GM23338 (cell line): ENCODE data around the gene PEX10. TPM values are rescaled to one million over a fixed set of nuclear protein-coding genes. Genes with fewer than 3 reads are reported as not detected.
"Not testable (repeated sequence)": the region's sequence is repeated elsewhere in the genome, so short reads cannot be mapped to it uniquely, and the experiment has no call there.

Source experiments
- ATAC-seq: fragments of 200-7000 bp; cut with Tn5 transposase; 3 replicates; pipeline ENCODE4 v1.9.1; 2020
- DNase-seq: peaks from one replicate; pipeline ENCODE4 v3.0.0-alpha.2; 2015; ENCODE audit warnings: low spot score
- H2AFZ ChIP-seq: fragments of 200-600 bp; sonication (generic); 2 replicates; pipeline ENCODE4 v1.8.0; 2016; ENCODE audit warnings: antibody characterized with exemption, mild to moderate bottlenecking, moderate library complexity
- H3F3A ChIP-seq: fragments of 200-600 bp; sonication (generic); replicated peaks from 2 replicates; pipeline ENCODE4 v1.8.0; 2017; ENCODE audit warnings: antibody characterized with exemption, mixed run types, low read depth
- H3K27ac ChIP-seq: fragments of 200-600 bp; sonication (generic); 2 replicates; pipeline ENCODE4 v1.6.1; 2016; ENCODE audit warnings: low read depth
- H3K27me3 ChIP-seq: fragments of 200-600 bp; sonication (generic); 2 replicates; pipeline ENCODE4 v1.8.0; 2016; ENCODE audit warnings: mild to moderate bottlenecking, mixed run types, moderate library complexity; ENCODE audit not compliant: insufficient read depth
- H3K36me3 ChIP-seq: fragments of 200-600 bp; sonication (generic); 2 replicates; pipeline ENCODE4 v1.8.0; 2016; ENCODE audit warnings: mild to moderate bottlenecking; ENCODE audit not compliant: insufficient read depth
- H3K4me1 ChIP-seq: fragments of 200-600 bp; sonication (generic); 2 replicates; pipeline ENCODE4 v1.8.0; 2016; ENCODE audit warnings: mild to moderate bottlenecking, moderate library complexity; ENCODE audit not compliant: insufficient read depth
- H3K4me2 ChIP-seq: fragments of 200-600 bp; sonication (generic); 2 replicates; pipeline ENCODE4 v1.7.1; 2017; ENCODE audit warnings: mixed run types
- H3K4me3 ChIP-seq: fragments of 200-600 bp; sonication (generic); 2 replicates; pipeline ENCODE4 v1.6.1; 2016; ENCODE audit warnings: mixed run types
- H3K79me2 ChIP-seq: fragments of 200-600 bp; sonication (generic); replicated peaks from 2 replicates; pipeline ENCODE4 v1.8.0; 2017; ENCODE audit warnings: mild to moderate bottlenecking; ENCODE audit not compliant: insufficient read depth
- H3K9me2 ChIP-seq: fragments of 200-600 bp; sonication (generic); 2 replicates; pipeline ENCODE4 v1.8.0; 2017; ENCODE audit not compliant: insufficient read depth
- H4K20me1 ChIP-seq: fragments of 200-600 bp; sonication (generic); replicated peaks from 2 replicates; pipeline ENCODE4 v1.8.0; 2017; ENCODE audit warnings: mild to moderate bottlenecking; ENCODE audit not compliant: insufficient read depth
- H3K27ac Mint-ChIP-seq: 2 replicates; pipeline ENCODE4 v1.8.0; 2020; ENCODE audit warnings: inconsistent platforms, mild to moderate bottlenecking, moderate library complexity, mixed read lengths
- H3K27me3 Mint-ChIP-seq: 3 replicates; pipeline ENCODE4 v1.8.0; 2022; ENCODE audit warnings: low read depth, mild to moderate bottlenecking, moderate library complexity, mixed read lengths, inconsistent platforms; ENCODE audit not compliant: insufficient read depth, poor library complexity
- H3K36me3 Mint-ChIP-seq: 3 replicates; pipeline ENCODE4 v1.8.0; 2021; ENCODE audit warnings: low read depth, mild to moderate bottlenecking, inconsistent platforms, moderate library complexity, mixed read lengths
- H3K4me1 Mint-ChIP-seq: 3 replicates; pipeline ENCODE4 v1.8.0; 2020; ENCODE audit warnings: mild to moderate bottlenecking, inconsistent platforms, mixed read lengths
- H3K4me3 Mint-ChIP-seq: 3 replicates; pipeline ENCODE4 v1.8.0; 2021; ENCODE audit warnings: moderate library complexity, mild to moderate bottlenecking, inconsistent platforms, mixed read lengths
- H3K9me3 Mint-ChIP-seq: 3 replicates; pipeline ENCODE4 v1.8.0; 2020; ENCODE audit warnings: moderate library complexity, mild to moderate bottlenecking, inconsistent platforms, mixed read lengths
- CREB1 ChIP-seq: fragments of 250-450 bp; sonication (Bioruptor Pico); IDR thresholded peaks from 2 replicates; pipeline ENCODE4 v1.5.0; 2020; ENCODE audit warnings: low read depth, mild to moderate bottlenecking, moderate library complexity
- CTCF ChIP-seq, 2 experiments: fragments of 200-600 bp in 1 of 2; sonication (generic) in 1 of 2; conservative IDR thresholded peaks; 2 replicates each; pipeline versions ENCODE4 v1.5.1 to v1.6.1; 2016 to 2017; ENCODE audit warnings: antibody characterized with exemption in 2 of 2, low read depth in 2 of 2, mild to moderate bottlenecking in 2 of 2, moderate library complexity in 1 of 2
- ZNF331 ChIP-seq: fragments of 250-450 bp; sonication (Bioruptor Pico); IDR thresholded peaks from 2 replicates; pipeline ENCODE4 v1.5.0; 2020; ENCODE audit warnings: low read depth, mild to moderate bottlenecking, moderate library complexity
- polyA plus RNA-seq: library from polyadenylated mRNA; unstranded; fragments of >200 nt; fragmentation: Nextera tagmentation; extraction: Ambion mirVana; gene quantifications from 2 replicates; pipeline ENCODE4 v1.2.1, GENCODE V29; 2016
- total RNA-seq: library from RNA; depleted of rRNA; stranded (reverse); fragments of >200 nt; shearing (Covaris generic); gene quantifications from 2 replicates; pipeline ENCODE4 v1.2.3, GENCODE V29; 2014
- TF ChIP-seq, protein P1 (sequence below): IDR thresholded peaks from one replicate; pipeline ENCODE4 v1.6.1; 2018; ENCODE audit warnings: antibody characterized with exemption; ENCODE audit not compliant: unreplicated experiment

Gene PEX10
- total and polyA plus RNA-seq, 2 experiments from 2014 or later = 15.0 to 53.9 TPM

DNA sequence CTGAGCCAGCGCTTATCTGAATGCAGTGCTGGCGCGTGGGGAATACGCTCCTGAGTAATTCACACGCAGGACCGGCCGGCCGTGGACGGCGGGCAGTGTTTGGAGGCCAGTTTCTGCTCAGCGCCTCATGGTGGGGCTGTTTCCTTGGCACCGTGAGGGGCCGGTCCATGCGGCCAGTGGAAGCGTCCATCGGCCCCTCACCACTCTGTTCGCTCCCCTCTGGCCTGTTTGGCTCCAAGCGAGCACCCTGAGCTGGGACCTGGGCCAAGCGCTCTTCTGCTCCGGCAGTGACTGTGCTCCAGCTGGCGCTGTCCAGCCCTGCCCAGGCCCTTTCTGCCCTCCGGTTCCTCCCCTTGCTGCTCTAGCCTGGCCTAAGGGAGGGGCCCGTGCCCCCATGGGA is 47.4 kb upstream of the PEX10 start:
- ATAC-seq (peak; percentile 15; the same call in 2 of the 3 replicates), DNase-seq (no peak)
- Histone ChIP-seq H3K27ac (no peak overlapping the region), H3K36me3 (no peaks in the 10 kb centered on the region), H3K4me3 (no peak overlapping the region), H3K4me2 (no peak overlapping the region), H3F3A (no peaks in the 10 kb centered on the region), H3K9me2 (no peaks in the 10 kb centered on the region), H3K79me2 (no peaks in the 10 kb centered on the region), H2AFZ (no peak overlapping the region), H3K27me3 (no peaks in the 10 kb centered on the region), H4K20me1 (no peaks in the 10 kb centered on the region), H3K4me1 (no peaks in the 10 kb centered on the region)
- Mint-ChIP-seq H3K4me3 (no peak overlapping the region), H3K27ac (no peak overlapping the region), H3K4me1 (no peaks in the 10 kb centered on the region; the same call in 2 of the 3 replicates), H3K36me3 (no peaks in the 10 kb centered on the region), H3K27me3 (peaks cover 3% of the 10 kb centered on the region), H3K9me3 (no peaks in the 10 kb centered on the region)
- TF ChIP-seq, protein P1, sequence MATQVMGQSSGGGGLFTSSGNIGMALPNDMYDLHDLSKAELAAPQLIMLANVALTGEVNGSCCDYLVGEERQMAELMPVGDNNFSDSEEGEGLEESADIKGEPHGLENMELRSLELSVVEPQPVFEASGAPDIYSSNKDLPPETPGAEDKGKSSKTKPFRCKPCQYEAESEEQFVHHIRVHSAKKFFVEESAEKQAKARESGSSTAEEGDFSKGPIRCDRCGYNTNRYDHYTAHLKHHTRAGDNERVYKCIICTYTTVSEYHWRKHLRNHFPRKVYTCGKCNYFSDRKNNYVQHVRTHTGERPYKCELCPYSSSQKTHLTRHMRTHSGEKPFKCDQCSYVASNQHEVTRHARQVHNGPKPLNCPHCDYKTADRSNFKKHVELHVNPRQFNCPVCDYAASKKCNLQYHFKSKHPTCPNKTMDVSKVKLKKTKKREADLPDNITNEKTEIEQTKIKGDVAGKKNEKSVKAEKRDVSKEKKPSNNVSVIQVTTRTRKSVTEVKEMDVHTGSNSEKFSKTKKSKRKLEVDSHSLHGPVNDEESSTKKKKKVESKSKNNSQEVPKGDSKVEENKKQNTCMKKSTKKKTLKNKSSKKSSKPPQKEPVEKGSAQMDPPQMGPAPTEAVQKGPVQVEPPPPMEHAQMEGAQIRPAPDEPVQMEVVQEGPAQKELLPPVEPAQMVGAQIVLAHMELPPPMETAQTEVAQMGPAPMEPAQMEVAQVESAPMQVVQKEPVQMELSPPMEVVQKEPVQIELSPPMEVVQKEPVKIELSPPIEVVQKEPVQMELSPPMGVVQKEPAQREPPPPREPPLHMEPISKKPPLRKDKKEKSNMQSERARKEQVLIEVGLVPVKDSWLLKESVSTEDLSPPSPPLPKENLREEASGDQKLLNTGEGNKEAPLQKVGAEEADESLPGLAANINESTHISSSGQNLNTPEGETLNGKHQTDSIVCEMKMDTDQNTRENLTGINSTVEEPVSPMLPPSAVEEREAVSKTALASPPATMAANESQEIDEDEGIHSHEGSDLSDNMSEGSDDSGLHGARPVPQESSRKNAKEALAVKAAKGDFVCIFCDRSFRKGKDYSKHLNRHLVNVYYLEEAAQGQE = peak; percentile 38
- no peak for TF ChIP-seq ZNF331 (CRISPR knock-in tag)
- peak in 1 of 2 experiments; percentile 43; a peak in 2 of 4 replicates for TF ChIP-seq CTCF (conservative IDR thresholded peaks at IDR 0.05; ENCODE audit: low read depth in 2 of 2)
- TF ChIP-seq CREB1 (CRISPR knock-in tag) = no peak

DNA sequence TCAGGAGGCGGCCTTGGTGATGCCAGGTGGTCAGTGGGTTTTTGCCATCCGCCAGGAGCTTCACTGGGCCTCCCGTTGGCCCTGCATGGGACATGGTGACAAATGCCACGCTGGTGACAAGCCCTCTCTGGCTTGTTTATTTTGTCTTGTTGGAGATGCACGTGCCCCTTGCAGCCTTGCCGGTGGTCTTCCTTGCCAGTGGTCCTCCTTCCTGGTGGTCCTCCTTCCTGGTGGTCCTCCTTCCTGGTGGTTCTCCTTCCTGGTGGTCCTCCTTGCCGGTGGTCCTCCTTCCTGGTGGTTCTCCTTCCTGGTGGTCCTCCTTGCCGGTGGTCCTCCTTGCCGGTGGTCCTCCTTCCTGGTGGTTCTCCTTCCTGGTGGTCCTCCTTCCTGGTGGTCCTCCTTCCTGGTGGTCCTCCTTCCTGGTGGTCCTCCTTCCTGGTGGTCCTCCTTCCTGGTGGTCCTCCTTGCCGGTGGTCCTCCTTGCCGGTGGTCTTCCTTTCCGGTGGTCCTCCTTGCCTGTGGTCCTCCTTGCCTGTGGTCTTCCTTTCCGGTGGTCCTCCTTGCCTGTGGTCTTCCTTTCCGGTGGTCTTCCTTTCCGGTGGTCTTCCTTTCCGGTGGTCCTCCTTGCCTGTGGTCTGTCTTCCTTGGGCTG is 46.9 kb upstream of the PEX10 start:
- not testable (repeated sequence) for H3K36me3 Mint-ChIP-seq, H3K4me2 ChIP-seq, H3K9me2 ChIP-seq, H4K20me1 ChIP-seq, H3K79me2 ChIP-seq, H3K36me3 ChIP-seq, H3F3A ChIP-seq, H3K4me3 ChIP-seq, H3K27me3 ChIP-seq, DNase-seq, H3K27ac Mint-ChIP-seq, H3K27me3 Mint-ChIP-seq, H3K4me1 ChIP-seq, H3K27ac ChIP-seq, H2AFZ ChIP-seq, H3K9me3 Mint-ChIP-seq, H3K4me1 Mint-ChIP-seq, H3K4me3 Mint-ChIP-seq, ATAC-seq
